Activated CD4-positive, alpha-beta T cell treated with anti-CD3 and anti-CD28 coated beads for 36 hours (primary cell): ENCODE results near the gene KCP. TPM values are rescaled to one million over a fixed set of nuclear protein-coding genes. Genes with fewer than 3 reads are reported as not detected.

ENCODE experiments used
- ATAC-seq: fragments of 200-7000 bp; cut with Tn5 transposase; one replicate; pipeline ENCODE4 v1.10.0; 2021; ENCODE audit warnings: mild to moderate bottlenecking, moderate library complexity
- CTCF ChIA-PET: fragments of 350-600 bp; sonication (Branson Sonifier 250); formaldehyde crosslinking; loops from one replicate; lab custom pipeline; 2021; ENCODE audit warnings: antibody characterized with exemption; lab: Charles Lee
- POLR2A ChIA-PET: fragments of 350-600 bp; sonication (Branson Sonifier 250); formaldehyde crosslinking; loops from one replicate; lab custom pipeline; 2021; ENCODE audit warnings: antibody characterized with exemption, inconsistent platforms; lab: Charles Lee
- DNase-seq: peaks from one replicate; pipeline ENCODE4 v3.0.0-alpha.2; 2020
- H3K27ac Mint-ChIP-seq: one replicate; pipeline ENCODE4 v1.8.0; 2021; ENCODE audit warnings: mixed read lengths
- H3K27me3 Mint-ChIP-seq: one replicate; pipeline ENCODE4 v1.8.0; 2021; ENCODE audit warnings: mixed read lengths
- H3K36me3 Mint-ChIP-seq: one replicate; pipeline ENCODE4 v1.8.0; 2021; ENCODE audit warnings: low read depth, mixed read lengths
- H3K4me1 Mint-ChIP-seq: one replicate; pipeline ENCODE4 v1.8.0; 2021; ENCODE audit warnings: mixed read lengths
- H3K4me3 Mint-ChIP-seq: one replicate; pipeline ENCODE4 v1.8.0; 2021; ENCODE audit warnings: mild to moderate bottlenecking, moderate library complexity, mixed read lengths
- H3K9me3 Mint-ChIP-seq: one replicate; pipeline ENCODE4 v1.8.0; 2021; ENCODE audit warnings: low read depth, mixed read lengths
- intact Hi-C, 2 experiments: fragments of 100-400 bp; cut with DNase I in 1 of 2; cut with micrococcal nuclease in 1 of 2; formaldehyde crosslinking; loops; one replicate each; pipeline versions ENCODE4 v1.14.2 to v1.15.1; 2022 to 2024; cut with DNase I, micrococcal nuclease
- total RNA-seq, 2 experiments: library from RNA; stranded (reverse); gene quantifications; one replicate each; pipeline ENCODE4 v1.2.3, GENCODE V29; 2021

Gene KCP
- total RNA-seq, 2 experiments from 2014 or later: not detected

DNA sequence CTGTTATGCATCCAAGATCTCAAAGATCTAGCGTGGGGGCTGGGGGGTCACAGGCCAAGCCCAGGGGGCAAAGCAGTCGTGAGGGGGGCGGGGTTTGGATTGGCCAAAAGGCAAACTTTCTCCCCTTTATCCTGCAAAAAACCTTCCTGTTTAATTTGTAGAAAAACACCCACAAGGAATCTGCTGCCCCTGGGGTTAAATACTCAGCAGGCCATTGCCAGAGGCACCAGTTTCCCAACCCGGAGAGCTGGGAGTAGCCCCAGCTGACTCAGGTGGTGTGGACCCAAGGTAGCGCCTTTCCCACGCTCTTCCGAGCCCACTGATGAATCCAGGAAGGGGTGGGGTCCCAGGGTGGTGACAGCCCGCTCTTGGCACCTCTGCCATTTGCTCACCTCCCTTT is 21.4 kb downstream of the KCP start:
- Mint-ChIP-seq H3K27me3 (peaks cover 13% of the 10 kb centered on the region), H3K36me3 (no peaks in the 10 kb centered on the region), H3K9me3 (no peaks in the 10 kb centered on the region), H3K27ac (no peak overlapping the region), H3K4me1 (no peaks in the 10 kb centered on the region), H3K4me3 (no peak overlapping the region)
- CTCF ChIA-PET: interaction anchor here (0.5 to 0.7 kb wide), 2 partner anchors 184 to 342 kb away, joined by 3 read pairs; no protein-coding TSS in a partner anchor
- intact Hi-C loops: no loop called here
- ATAC-seq: no peak
- DNase-seq: no peak
- POLR2A ChIA-PET: no interaction called here

DNA sequence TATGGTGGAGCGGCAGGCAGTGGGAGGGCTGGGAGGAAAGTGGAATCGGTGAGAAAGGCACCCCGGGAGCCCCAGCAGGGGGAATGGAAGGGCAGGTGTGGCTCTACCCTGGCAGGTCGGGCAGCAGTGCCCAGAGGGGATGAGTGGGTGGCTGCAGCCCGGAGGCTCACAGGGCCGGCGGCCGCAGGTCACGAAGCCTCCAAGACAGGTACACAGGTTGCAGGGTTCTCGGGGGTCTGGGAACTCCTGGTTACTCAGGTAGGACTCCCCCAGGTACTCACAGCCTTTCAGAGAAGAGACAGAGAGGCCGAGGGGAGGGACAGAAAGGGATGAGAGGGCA is 21.8 kb downstream of the KCP start:
- Mint-ChIP-seq H3K27ac (no peak overlapping the region), H3K4me3 (no peak overlapping the region), H3K36me3 (no peaks in the 10 kb centered on the region), H3K9me3 (no peaks in the 10 kb centered on the region), H3K27me3 (peaks cover 13% of the 10 kb centered on the region), H3K4me1 (no peaks in the 10 kb centered on the region)
- CTCF ChIA-PET: interaction anchor here (0.5 kb wide), 1 partner anchor 342 kb away, joined by 3 read pairs; no protein-coding TSS in a partner anchor
- POLR2A ChIA-PET: no interaction called here
- ATAC-seq (no peak), DNase-seq (no peak)
- intact Hi-C loops: no loop called here

DNA sequence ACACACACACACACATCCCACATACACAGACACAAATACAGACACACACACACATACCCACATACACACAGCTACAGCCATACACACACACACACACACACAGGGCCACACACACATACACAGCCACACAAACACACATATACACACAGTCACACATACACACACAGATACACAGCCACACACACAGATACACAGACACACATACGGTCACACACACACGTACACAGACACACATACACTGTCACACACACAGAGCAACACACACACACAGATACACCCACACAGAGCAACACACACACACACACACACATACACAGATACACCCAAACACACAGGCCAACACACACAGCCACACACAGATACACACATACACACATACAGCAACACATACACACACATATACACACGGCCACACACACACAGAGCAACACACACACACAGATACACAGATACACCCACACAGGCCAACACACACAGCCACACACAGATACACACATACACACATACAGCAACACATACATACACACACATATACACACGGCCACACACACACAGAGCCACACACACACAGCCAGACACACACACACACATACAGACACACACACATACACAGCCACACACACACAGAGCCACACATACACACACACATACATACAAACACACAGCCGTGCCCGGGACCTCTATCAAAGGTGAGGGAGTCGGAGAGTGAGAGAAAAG is 22.3 kb downstream of the KCP start:
- ChIA-PET POLR2A (no interaction called here), CTCF (no interaction called here)
- intact Hi-C loops: no loop called here
- ATAC-seq (no peak), DNase-seq (no peak)
- H3K36me3 Mint-ChIP-seq: no peaks in the 10 kb centered on the region
- H3K4me1 Mint-ChIP-seq: no peaks in the 10 kb centered on the region
- peaks cover 13% of the 10 kb centered on the region for H3K27me3 Mint-ChIP-seq
- H3K4me3 Mint-ChIP-seq: no peak overlapping the region
- H3K9me3 Mint-ChIP-seq: no peaks in the 10 kb centered on the region
- H3K27ac Mint-ChIP-seq: no peak overlapping the region

DNA sequence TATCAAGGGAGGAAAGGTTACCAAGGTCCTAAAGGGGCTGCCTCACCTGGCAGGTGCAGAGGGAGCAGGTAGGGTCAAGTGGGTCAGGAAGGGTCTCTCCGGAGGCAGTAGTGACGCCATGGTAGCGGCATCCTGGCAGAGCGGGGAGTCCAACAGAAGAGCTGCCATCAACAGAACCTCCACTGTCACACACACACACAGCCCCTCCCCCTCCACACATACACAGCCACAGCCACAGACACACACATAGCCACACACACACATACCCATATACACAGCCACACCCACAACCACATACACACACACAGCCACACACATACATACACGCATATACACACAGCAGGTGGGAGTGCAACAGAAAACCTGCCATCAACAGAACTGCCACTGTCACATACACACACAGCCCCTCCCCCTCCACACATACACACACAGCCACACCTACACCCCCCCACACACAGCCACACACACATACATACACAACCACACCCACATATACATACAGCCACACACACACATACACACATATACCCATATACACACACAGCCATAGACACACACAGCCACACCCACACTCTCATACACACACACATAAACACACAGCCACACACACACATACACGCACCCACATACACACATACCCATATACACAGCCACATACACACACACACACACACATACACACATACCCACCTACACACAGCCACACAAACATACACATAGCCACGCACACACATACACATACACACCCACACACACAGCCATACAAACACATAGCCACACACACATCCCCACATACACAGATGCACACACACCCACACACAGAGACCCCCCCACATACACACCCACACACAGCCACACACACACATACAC is 23.1 kb downstream of the KCP start:
- DNase-seq: no peak
- intact Hi-C loops: no loop called here
- CTCF ChIA-PET: interaction anchor here (1.2 kb wide), 1 partner anchor 204 kb away, joined by 6 read pairs; no protein-coding TSS in a partner anchor
- Mint-ChIP-seq H3K27me3 (peaks cover 13% of the 10 kb centered on the region), H3K4me1 (no peaks in the 10 kb centered on the region), H3K4me3 (no peak overlapping the region), H3K9me3 (no peaks in the 10 kb centered on the region), H3K27ac (no peak overlapping the region), H3K36me3 (no peaks in the 10 kb centered on the region)
- ATAC-seq: no peak
- POLR2A ChIA-PET: no interaction called here

DNA sequence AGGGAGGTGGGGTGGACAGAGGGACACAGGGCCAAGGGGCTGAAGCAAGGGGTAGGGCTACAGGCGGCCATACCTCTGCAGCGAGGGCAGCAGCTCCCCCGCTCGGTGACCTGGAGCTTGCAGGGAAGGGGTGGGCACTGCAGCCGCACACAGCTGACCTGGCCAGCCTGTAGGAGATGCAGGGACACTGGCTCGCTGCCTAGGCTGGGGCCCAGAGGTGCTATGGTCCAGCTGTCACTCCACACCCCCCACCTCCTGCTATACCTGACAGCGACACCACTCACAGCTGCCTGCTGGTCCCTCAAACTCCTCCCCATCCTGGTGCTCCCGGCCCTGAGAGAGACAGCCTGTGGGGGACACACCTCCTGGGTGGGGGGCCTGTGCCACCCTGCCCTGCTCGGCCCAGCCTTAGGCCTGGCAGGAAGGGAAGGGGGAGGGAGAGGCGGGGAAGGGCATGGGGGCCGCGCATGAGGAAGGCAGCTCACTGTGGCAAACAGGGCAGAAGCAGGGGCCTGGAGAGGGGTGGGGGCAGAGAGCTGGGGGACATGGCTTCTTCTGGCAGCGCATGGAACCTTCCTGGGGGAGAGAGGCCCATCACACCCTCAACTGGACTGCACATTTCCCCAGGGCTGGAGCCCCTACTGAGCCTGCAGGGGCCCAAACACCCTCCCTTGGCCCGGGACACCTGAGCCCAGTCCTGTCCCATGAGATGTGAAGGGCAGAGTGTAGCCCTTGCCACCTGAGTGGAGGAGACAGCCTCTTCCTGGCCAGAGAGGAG is 23.9 kb downstream of the KCP start:
- ChIA-PET POLR2A (interaction anchor here (0.7 kb wide), 1 partner anchor 583 kb away, joined by 3 read pairs; no protein-coding TSS in a partner anchor), CTCF (interaction anchor here (0.6 to 4.3 kb wide), 4 partner anchors 8 to 205 kb away, joined by 3 to 49 read pairs (median 4); partner anchors contain the start of gene ATP6V1F)
- no peak for ATAC-seq
- H3K36me3 Mint-ChIP-seq: no peaks in the 10 kb centered on the region
- intact Hi-C loops: no loop called here
- H3K9me3 Mint-ChIP-seq: no peaks in the 10 kb centered on the region
- DNase-seq: no peak
- no peak overlapping the region for H3K4me3 Mint-ChIP-seq
- H3K4me1 Mint-ChIP-seq: no peaks in the 10 kb centered on the region
- H3K27me3 Mint-ChIP-seq: peaks cover 9% of the 10 kb centered on the region
- no peak overlapping the region for H3K27ac Mint-ChIP-seq

DNA sequence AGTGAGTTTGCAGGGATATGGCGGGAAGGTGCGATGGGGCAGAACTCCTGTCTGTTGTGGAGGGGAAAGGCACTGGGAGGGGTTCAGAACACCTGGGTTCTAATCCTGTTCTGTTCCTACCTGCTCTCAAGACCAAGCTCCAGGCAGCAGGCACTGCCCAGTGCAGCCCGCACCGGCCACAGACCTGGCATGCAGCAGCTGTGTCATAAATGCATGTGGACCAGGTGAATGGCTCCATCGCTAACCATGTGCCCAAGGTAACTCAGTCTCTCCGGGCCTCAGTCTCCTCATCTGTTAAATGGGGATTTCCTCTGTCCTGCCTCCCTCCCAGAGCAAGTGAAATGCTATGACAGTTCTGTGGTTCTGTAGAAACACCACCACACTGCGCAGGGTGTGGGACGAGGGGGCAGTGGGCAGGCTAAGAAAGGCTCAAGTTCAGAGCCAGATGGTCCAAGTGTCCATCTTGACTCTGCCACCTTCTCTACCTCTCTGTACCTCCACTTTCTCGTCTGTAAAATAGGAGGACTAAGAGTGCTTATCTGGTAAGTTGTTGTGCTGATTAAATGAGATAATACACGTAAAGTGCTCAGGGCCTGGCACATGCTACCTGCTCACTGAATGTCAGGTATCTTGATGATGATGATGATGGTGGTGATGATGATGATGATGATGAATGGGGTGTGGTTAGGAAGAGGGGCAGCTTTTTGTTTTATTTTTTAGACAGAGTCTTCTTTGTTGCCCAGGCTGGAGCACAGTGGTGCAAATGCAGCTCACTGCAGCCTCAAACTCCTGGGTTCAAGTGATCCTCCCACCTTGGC is 24.9 kb downstream of the KCP start:
- H3K27me3 Mint-ChIP-seq: peaks cover 9% of the 10 kb centered on the region
- intact Hi-C loops: no loop called here
- no peak for ATAC-seq
- ChIA-PET CTCF (interaction anchor here (0.6 to 4.3 kb wide), 4 partner anchors 9 to 206 kb away, joined by 3 to 49 read pairs (median 4); partner anchors contain the start of gene ATP6V1F), POLR2A (interaction anchor here (0.7 kb wide), 1 partner anchor 584 kb away, joined by 3 read pairs; no protein-coding TSS in a partner anchor)
- no peaks in the 10 kb centered on the region for H3K36me3 Mint-ChIP-seq
- H3K4me3 Mint-ChIP-seq: no peak overlapping the region
- no peak overlapping the region for H3K27ac Mint-ChIP-seq
- no peaks in the 10 kb centered on the region for H3K4me1 Mint-ChIP-seq
- H3K9me3 Mint-ChIP-seq: no peaks in the 10 kb centered on the region
- DNase-seq: no peak

DNA sequence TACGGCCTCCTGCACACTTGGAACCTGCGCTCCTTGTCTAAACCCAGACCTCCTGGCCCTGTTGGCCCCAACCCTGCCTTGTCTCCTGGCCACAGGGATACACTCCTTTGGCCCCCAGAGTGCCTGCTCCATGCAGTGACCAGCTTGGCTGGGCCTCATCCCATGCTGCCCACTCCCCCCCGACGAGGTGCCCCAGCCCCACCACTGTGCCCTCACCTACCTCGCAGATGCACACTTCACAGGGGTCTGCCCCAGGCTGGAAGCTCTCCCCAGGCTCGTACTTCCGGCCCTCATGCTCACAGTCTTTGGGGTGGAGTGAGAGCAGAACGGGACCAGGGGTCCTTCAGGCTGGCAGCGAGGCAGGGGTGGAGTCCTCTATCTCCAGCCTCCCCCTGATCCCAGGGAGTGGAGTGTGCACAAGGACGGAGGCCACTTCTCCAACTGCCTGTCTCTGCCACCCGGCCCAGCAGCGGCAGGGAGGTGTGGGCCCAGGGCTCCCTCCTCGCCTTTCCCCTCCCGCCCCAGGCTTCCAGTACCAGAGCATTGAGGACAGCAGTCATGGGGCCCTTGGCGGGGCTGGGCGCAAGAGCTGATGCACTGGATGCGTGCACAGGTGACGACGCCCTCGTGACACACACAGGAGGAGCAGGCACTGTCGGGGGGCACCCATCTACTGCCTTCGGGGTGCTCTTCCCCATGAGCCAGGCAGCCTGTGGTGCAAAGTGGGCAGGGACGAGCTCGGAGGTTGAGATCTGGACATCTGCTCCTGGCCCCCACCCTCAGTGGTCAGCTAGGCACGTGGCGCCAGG is 25.7 kb downstream of the KCP start:
- ATAC-seq (no peak), DNase-seq (no peak)
- Mint-ChIP-seq H3K4me3 (no peak overlapping the region), H3K4me1 (no peaks in the 10 kb centered on the region), H3K27ac (no peak overlapping the region), H3K9me3 (no peaks in the 10 kb centered on the region), H3K36me3 (no peaks in the 10 kb centered on the region), H3K27me3 (peaks cover 4% of the 10 kb centered on the region)
- ChIA-PET CTCF (interaction anchor here (0.6 to 4.3 kb wide), 12 partner anchors 10 to 324 kb away, joined by 3 to 49 read pairs (median 3); partner anchors contain the start of gene ATP6V1F), POLR2A (no interaction called here)
- intact Hi-C loops: no loop called here

DNA sequence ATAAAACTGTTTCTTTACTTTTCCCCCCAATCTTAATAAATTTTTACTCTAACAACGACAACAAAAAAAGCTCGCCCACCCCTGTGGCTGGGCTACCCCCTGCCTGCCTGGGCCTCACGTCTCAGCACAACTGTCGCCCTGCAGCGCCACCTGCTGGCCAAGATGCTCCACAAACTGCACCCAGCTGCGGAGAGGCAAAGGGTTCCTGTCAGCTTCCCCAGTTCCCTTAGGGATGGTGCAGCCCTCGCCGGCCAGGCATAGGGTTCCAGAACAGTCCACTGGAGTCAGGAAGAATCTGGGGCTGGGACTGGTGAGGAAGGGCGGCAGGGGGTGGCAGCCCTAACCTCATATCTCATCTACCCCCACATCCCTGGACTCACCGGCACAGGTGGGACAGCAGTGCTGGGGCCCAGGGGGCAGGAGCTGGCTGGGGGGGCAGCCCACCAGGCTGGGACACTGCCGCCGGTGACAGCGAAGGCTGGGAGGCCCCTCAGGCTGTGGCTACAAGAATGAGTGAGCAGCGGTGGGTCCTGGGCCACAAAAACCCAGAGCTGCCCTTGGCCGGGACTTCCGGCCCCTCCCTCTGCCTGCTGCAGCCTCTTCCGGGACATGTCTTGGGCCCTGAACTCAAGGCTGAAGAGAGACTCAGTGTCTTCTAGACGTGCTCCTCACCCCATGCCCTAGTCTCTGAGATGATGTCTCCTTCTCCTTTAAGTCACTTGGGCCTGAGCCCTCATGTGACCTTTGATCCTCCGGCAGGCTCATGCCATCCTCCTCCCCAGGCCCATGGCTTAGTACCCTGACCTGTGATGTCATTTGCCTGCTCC is 26.7 kb downstream of the KCP start:
- Mint-ChIP-seq H3K9me3 (no peaks in the 10 kb centered on the region), H3K36me3 (no peaks in the 10 kb centered on the region), H3K4me3 (no peak overlapping the region), H3K27me3 (peaks cover 2% of the 10 kb centered on the region), H3K4me1 (no peaks in the 10 kb centered on the region), H3K27ac (no peak overlapping the region)
- ATAC-seq (peak; percentile 82), DNase-seq (peak; percentile 92)
- ChIA-PET POLR2A (interaction anchor here (1.0 kb wide), 1 partner anchor 21 kb away, joined by 3 read pairs; the partner anchor contains the start of gene ATP6V1F), CTCF (interaction anchor here (0.6 to 4.3 kb wide), 44 partner anchors 9 to 1422 kb away, joined by 3 to 49 read pairs (median 3); partner anchors contain the start of gene ATP6V1F)
- intact Hi-C loops: loop anchor here (1.0 to 2.0 kb wide), 7 partner anchors 21 to 457 kb away; partner anchors contain the start of genes ATP6V1F (in 1 of the 2) and CCDC136 (in 1 of the 2)

DNA sequence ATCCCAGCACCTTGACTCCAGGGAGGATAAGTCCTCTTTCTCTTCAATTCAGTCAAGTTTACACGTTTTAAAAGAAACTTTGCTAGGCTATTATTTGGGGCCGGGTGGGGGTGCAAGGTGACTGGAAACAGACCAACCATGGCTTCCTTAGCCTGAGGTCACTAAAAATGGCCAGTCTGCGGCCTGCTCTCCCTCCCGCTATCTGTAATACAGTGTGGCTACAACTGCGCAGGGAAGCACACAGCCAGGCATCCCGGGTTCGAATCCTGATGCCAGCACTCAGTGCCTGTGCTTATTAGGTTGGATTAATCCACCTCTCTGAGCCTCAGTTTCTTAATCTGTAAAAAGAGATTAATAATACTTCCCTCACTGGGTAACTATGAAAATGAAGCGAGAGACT is 28.4 kb downstream of the KCP start:
- intact Hi-C loops: loop anchor here (2.0 kb wide), 2 partner anchors 273 to 455 kb away; no protein-coding TSS in a partner anchor
- ATAC-seq (no peak), DNase-seq (no peak)
- ChIA-PET POLR2A (no interaction called here), CTCF (interaction anchor here (0.5 to 2.1 kb wide), 9 partner anchors 12 to 669 kb away, joined by 3 to 12 read pairs (median 4); no protein-coding TSS in a partner anchor)
- Mint-ChIP-seq H3K27me3 (peaks cover 2% of the 10 kb centered on the region), H3K36me3 (no peaks in the 10 kb centered on the region), H3K27ac (no peak overlapping the region), H3K4me3 (no peak overlapping the region), H3K4me1 (no peaks in the 10 kb centered on the region), H3K9me3 (no peaks in the 10 kb centered on the region)
